AG04450 (cell line): Measurements from ENCODE around the gene CA5A. TPM values are rescaled to one million over a fixed set of nuclear protein-coding genes. Genes with fewer than 3 reads are reported as not detected.
A peak's percentile ranks its signal among the peaks of the same experiment; 100 is the strongest.

Experiments used
- CTCF ChIA-PET: fragments of 300-600, 350-600 bp; formaldehyde crosslinking; extraction: SDS; loops from one replicate; lab custom pipeline; 2022; ENCODE audit warnings: antibody characterized with exemption, inconsistent platforms; lab: Charles Lee
- POLR2A ChIA-PET: fragments of 350-600 bp; formaldehyde crosslinking; extraction: SDS; loops from one replicate; lab custom pipeline; 2021; ENCODE audit warnings: antibody characterized with exemption, inconsistent platforms; lab: Yijun Ruan, JAX
- DNase-seq: peaks from one replicate; pipeline ENCODE4 v3.0.0-alpha.2; 2011; ENCODE audit warnings: low read depth, low spot score
- H3K27ac ChIP-seq: one replicate; pipeline ENCODE4 v1.5.1; 2012; ENCODE audit warnings: low read depth, low read length, control low read depth
- H3K27me3 ChIP-seq: one replicate; pipeline ENCODE4 v1.6.0; 2012; ENCODE audit warnings: low read length; ENCODE audit not compliant: control insufficient read depth, insufficient read depth
- H3K4me3 ChIP-seq: 2 replicates; pipeline ENCODE4 v1.5.1; 2011; ENCODE audit warnings: mild to moderate bottlenecking, low read depth, low read length, control low read depth
- H3K9me3 ChIP-seq: 2 replicates; pipeline ENCODE4 v1.5.1; 2012; ENCODE audit warnings: low read length; ENCODE audit not compliant: control insufficient read depth, insufficient read depth
- polyA plus RNA-seq: library from polyadenylated mRNA; depleted of rRNA; stranded (reverse); fragments of >200 nt; gene quantifications from 2 replicates; pipeline ENCODE4 v1.2.3, GENCODE V29; 2011
- TF ChIP-seq, protein P1 (sequence below): IDR thresholded peaks from 2 replicates; pipeline ENCODE4 v1.5.1; 2011; ENCODE audit warnings: low read depth, low read length, control low read depth, inconsistent platforms

Gene CA5A
- polyA plus RNA-seq, 1 experiment: not detected

DNA sequence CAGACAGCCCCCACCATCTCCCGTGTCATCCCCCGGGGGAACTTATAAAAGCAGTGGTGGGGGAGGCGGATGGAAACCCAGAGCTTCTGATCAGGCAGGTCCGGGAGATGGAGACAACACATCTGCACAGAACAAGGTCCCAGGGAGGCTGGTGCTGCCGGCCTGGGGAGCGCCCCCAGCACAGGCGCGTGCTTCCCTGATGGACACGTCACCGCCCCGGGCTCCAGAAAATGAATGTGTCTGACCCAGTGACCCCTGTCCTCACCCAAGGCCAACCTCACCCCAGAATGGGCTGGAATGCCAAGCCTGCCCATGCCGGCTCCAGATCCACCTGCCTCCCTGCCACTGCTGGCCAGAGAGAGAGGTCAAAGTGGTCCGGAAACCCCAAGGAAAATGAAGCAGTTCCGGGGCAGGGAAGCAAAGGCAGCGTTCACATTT, 79.5 kb downstream of the CA5A start:
- Histone ChIP-seq H3K9me3 (no peaks in the 10 kb centered on the region; the same call in 1 of the 2 replicates), H3K4me3 (no peak overlapping the region), H3K27me3 (no peaks in the 10 kb centered on the region), H3K27ac (peak overlapping the region; percentile 78)
- TF ChIP-seq, protein P1, sequence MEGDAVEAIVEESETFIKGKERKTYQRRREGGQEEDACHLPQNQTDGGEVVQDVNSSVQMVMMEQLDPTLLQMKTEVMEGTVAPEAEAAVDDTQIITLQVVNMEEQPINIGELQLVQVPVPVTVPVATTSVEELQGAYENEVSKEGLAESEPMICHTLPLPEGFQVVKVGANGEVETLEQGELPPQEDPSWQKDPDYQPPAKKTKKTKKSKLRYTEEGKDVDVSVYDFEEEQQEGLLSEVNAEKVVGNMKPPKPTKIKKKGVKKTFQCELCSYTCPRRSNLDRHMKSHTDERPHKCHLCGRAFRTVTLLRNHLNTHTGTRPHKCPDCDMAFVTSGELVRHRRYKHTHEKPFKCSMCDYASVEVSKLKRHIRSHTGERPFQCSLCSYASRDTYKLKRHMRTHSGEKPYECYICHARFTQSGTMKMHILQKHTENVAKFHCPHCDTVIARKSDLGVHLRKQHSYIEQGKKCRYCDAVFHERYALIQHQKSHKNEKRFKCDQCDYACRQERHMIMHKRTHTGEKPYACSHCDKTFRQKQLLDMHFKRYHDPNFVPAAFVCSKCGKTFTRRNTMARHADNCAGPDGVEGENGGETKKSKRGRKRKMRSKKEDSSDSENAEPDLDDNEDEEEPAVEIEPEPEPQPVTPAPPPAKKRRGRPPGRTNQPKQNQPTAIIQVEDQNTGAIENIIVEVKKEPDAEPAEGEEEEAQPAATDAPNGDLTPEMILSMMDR: no peak
- ChIA-PET POLR2A (no interaction called here), CTCF (interaction anchor here (1.0 kb wide), 1 partner anchor 78 kb away, joined by 7 read pairs; no protein-coding TSS in a partner anchor)
- DNase-seq: no peak

DNA sequence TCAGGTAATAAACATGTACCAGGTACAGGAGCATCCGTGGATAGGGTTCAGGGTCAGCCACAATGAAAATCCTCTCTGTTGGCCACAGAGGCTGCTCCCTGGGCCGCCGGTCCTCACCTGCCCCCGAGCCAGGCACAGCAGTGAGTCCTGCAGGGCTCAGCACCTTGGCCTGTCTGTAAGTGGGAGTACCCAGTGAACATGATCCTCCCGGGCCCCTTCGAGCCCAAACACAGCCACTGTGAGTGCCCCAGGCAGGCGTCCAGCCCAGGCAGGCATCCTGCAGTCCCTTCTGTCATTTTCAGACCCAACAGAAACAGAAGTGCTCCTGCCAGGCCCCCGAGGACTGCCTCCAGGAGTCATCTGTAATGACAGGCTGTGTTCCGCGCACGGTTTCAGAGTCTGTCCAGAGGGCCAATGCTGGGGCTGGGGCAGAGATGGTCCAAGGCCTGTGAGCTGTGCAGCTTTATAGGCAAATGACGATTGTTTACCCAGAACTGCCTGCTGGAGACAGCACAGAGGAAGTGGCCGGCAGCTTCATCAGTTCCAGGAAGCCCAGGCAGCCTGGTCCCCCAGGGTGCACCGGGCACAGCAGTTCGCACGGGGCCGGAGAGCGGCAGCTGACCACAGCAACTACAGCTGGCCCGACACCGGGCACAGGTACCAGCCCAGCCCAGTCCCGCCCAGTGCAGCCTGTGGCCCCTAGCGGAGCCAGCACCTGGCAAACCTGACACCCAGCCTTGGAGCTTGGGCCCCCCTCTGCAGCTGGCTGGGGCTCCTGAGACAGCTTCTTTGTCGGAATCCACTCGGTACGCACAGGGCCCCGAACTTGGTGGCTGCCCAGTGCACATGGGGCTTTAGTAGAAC, 80.2 kb downstream of the CA5A start:
- DNase-seq: no peak
- H3K27ac ChIP-seq: peak overlapping the region; percentile 78
- H3K27me3 ChIP-seq: no peaks in the 10 kb centered on the region
- TF ChIP-seq, protein P1: no peak
- H3K4me3 ChIP-seq: no peak overlapping the region
- ChIA-PET CTCF (interaction anchor here (1.0 kb wide), 1 partner anchor 77 kb away, joined by 7 read pairs; no protein-coding TSS in a partner anchor), POLR2A (interaction anchor here (0.8 to 0.9 kb wide), 2 partner anchors 9 to 14 kb away, joined by 3 to 4 read pairs; partner anchors contain the start of gene SLC7A5)
- no peaks in the 10 kb centered on the region; the same call in 1 of the 2 replicates for H3K9me3 ChIP-seq

DNA sequence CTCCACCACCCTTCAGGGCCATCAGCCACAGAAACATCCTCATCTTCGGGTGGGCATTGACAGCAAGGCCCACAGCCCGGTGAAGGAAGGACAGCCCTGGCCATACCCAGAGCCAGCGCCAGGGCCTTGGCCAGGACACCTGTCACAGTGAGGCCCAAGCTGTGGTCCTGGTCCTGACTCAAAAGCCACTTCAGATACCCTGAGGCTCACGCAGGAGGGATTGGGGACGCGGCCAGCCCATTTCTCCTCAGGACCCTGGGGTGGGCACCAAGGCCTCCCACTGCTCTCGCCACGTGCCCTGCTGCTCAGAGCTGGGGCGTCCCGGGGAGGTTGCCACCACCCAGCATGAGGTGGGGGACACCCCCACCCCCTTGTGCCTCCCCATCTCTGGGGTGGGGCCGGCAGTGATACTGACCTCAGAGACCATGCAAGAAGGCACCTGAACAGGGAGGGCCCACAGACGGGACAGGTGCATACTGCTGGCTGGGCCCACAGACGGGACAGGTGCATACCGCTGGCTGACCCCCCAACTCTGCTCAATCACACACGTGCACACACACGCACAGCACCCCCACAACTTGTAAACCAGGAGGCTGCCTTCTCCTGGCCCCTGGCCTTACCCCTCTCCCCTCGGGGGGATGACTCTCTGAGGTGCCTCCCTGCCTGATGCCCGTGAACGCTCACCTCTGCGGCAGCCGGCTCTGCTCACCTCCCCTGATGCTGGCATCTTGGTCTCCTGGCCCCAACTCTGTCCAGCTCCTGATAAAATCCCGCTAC, 81.2 kb downstream of the CA5A start:
- Histone ChIP-seq H3K4me3 (no peak overlapping the region), H3K27ac (peak overlapping the region; percentile 97), H3K27me3 (no peaks in the 10 kb centered on the region), H3K9me3 (no peaks in the 10 kb centered on the region; the same call in 1 of the 2 replicates)
- POLR2A ChIA-PET: no interaction called here
- no peak for DNase-seq
- CTCF ChIA-PET: no interaction called here
- TF ChIP-seq, protein P1: no peak

DNA sequence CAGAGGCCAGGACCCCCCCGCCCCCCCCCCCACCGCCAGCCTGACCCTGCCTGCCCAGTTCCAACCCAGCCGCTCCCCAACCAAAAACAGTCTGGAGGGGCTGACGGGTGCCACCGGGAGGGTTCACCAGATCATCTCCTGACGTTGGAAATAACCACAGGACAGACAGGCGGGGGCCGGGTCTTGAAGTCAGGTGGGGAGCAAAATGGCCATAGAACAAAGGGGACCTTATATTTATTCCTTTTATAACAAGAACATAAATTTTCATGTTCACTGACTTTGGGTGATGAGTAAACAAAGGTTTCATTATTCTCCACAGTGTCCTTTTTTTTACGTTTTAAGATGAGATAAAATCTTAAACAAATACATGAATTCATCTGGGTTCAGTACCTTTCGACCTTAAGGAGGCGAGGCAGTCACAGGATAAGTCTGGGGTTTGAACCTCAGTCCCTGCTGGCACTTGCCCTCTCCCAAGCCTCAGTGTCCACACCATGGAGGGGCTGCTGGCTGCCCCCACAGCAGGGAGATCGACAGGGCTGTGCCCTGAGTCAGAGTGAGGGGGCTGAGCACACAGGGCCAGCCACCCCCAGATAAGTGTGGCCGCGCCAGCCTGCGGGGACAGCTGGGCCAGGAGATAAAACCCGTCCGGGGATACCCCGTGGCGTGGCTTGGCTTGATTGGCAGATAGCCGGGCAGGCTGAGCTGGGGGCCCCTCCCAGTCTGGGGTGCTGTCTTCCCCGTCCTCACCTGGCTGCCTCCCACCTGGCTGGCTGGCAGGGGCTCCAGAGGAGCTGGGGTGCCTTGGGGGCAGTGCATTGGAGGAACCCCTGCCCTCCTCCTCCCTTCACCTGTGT, 82.0 kb downstream of the CA5A start:
- no peaks in the 10 kb centered on the region for H3K27me3 ChIP-seq
- H3K9me3 ChIP-seq: no peaks in the 10 kb centered on the region; the same call in 1 of the 2 replicates
- CTCF ChIA-PET: interaction anchor here (1.7 to 1.9 kb wide), 2 partner anchors 17 to 75 kb away, joined by 6 to 9 read pairs; no protein-coding TSS in a partner anchor
- TF ChIP-seq, protein P1: no peak
- no peak for DNase-seq
- POLR2A ChIA-PET: interaction anchor here (1.5 kb wide), 1 partner anchor 15 kb away, joined by 9 read pairs; the partner anchor contains the start of gene SLC7A5
- peak overlapping the region; percentile 97 for H3K27ac ChIP-seq
- peak overlapping the region; percentile 51 for H3K4me3 ChIP-seq
